Left lung (tissue), 10 donors: ENCODE data around the gene CCDC127. TPM values are rescaled to one million over a fixed set of nuclear protein-coding genes. Genes with fewer than 3 reads are reported as not detected.

Source experiments
- ATAC-seq: fragments of 200-7000 bp; cut with Tn5 transposase; one replicate; pipeline ENCODE4 v1.9.1; 2020; ENCODE audit warnings: moderate library complexity
- DNase-seq, 4 donors: peaks; one replicate each; pipeline ENCODE4 v3.0.0-alpha.2; 2013 to 2020
- H3K27ac ChIP-seq, 2 donors: fragments of 200-600 bp; sonication (generic) in 1 of 2; one replicate each; pipeline versions ENCODE4 v1.5.0 to v1.8.0; 2020 to 2021
- H3K27me3 ChIP-seq, 2 donors: fragments of 200-600 bp; sonication (generic) in 1 of 2; one replicate each; pipeline versions ENCODE4 v1.5.0 to v1.8.0; 2020 to 2021
- H3K36me3 ChIP-seq, 2 donors: fragments of 200-600 bp; sonication (generic) in 1 of 2; one replicate each; pipeline versions ENCODE4 v1.5.0 to v1.8.0; 2020 to 2021
- H3K4me1 ChIP-seq, 2 donors: fragments of 200-600 bp; one replicate each; pipeline ENCODE4 v1.8.0; 2021
- H3K4me3 ChIP-seq, 2 donors: fragments of 200-600 bp; sonication (generic) in 1 of 2; one replicate each; pipeline versions ENCODE4 v1.5.0 to v1.8.0; 2020 to 2021; ENCODE audit warnings: mild to moderate bottlenecking in 1 of 2
- H3K9me3 ChIP-seq, 2 donors: fragments of 200-600 bp; sonication (generic) in 1 of 2; one replicate each; pipeline versions ENCODE4 v1.5.0 to v1.8.0; 2020 to 2021
- CTCF ChIP-seq, 2 donors: fragments of 200-600 bp; sonication (generic) in 1 of 2; IDR thresholded peaks; one replicate each; pipeline versions ENCODE4 v1.5.0 to v1.8.0; 2021; ENCODE audit warnings: antibody characterized with exemption in 2 of 2
- intact Hi-C, 2 donors: fragments of 100-400 bp; cut with DNase I; formaldehyde crosslinking; loops; one replicate each; pipeline versions ENCODE4 v1.11.2 to v1.14.2; 2022
- polyA plus RNA-seq, 6 donors: library from polyadenylated mRNA; unstranded; fragments of 120-200 nt; gene quantifications; one replicate each; pipeline ENCODE4 v1.2.1, GENCODE V29; 2013; ENCODE audit not compliant: insufficient read length in 6 of 6
- total RNA-seq, 2 donors: library from RNA; stranded (reverse); fragmentation: NEBNext Ultra II Directional; extraction: Animal tissue kit (Norgen Biotek cat#: 25700); gene quantifications; one replicate each; pipeline ENCODE4 v1.2.1, GENCODE V29; 2021
- donor health status: DM: no; HTN: yes; CAD: no.
- donor health status: DM: no; HTN: no; CAD: no.

The CCDC127 gene
- total and polyA plus RNA-seq, 8 donors: 5.2 to 17.0 (median 13.3) TPM

- intact Hi-C loops: no loop called here
- H3K4me1 ChIP-seq: peaks cover 0 to 3% of the 10 kb centered on the region in 2 donors
- no peak for ATAC-seq
- H3K9me3 ChIP-seq: no peaks in the 10 kb centered on the region
- no peak for TF ChIP-seq CTCF (IDR thresholded peaks at IDR 0.05)
- H3K36me3 ChIP-seq: no peaks in the 10 kb centered on the region
- H3K27me3 ChIP-seq: peaks cover 0 to 10% of the 10 kb centered on the region in 2 donors
- no peak for DNase-seq
- no peak overlapping the region for H3K4me3 ChIP-seq
- H3K27ac ChIP-seq: no peak overlapping the region
Observed at GRCh38 chr5:163841-164240, 54.1 kb downstream of the CCDC127 start.

- intact Hi-C loops: no loop called here
- Histone ChIP-seq H3K36me3 (no peaks in the 10 kb centered on the region), H3K27me3 (peaks cover 0 to 13% of the 10 kb centered on the region in 2 donors), H3K9me3 (no peaks in the 10 kb centered on the region), H3K4me3 (no peak overlapping the region), H3K27ac (no peak overlapping the region), H3K4me1 (no peaks in the 10 kb centered on the region)
- ATAC-seq: no peak
- DNase-seq: no peak
- TF ChIP-seq CTCF (IDR thresholded peaks at IDR 0.05): no peak
Observed at GRCh38 chr5:163338-163620, 54.7 kb downstream of the CCDC127 start.

GRCh38 chr5:162565-163337 lies 55.2 kb downstream of the CCDC127 start:
- TF ChIP-seq CTCF (IDR thresholded peaks at IDR 0.05): no peak
- Histone ChIP-seq H3K27me3 (peaks cover 0 to 13% of the 10 kb centered on the region in 2 donors), H3K27ac (no peak overlapping the region), H3K36me3 (no peaks in the 10 kb centered on the region), H3K4me3 (no peak overlapping the region), H3K9me3 (no peaks in the 10 kb centered on the region), H3K4me1 (no peaks in the 10 kb centered on the region)
- DNase-seq: no peak
- no peak for ATAC-seq
- intact Hi-C loops: no loop called here

GRCh38 chr5:162190-162564 lies 55.8 kb downstream of the CCDC127 start:
- intact Hi-C loops: no loop called here
- TF ChIP-seq CTCF (IDR thresholded peaks at IDR 0.05): no peak

GRCh38 chr5:161803-162110 lies 56.2 kb downstream of the CCDC127 start:
- Histone ChIP-seq H3K27ac (no peak overlapping the region), H3K9me3 (no peaks in the 10 kb centered on the region), H3K36me3 (no peaks in the 10 kb centered on the region), H3K4me3 (no peak overlapping the region), H3K4me1 (no peaks in the 10 kb centered on the region), H3K27me3 (peaks cover 0 to 13% of the 10 kb centered on the region in 2 donors)
- no peak for DNase-seq
- ATAC-seq: no peak
- intact Hi-C loops: no loop called here
- no peak for TF ChIP-seq CTCF (IDR thresholded peaks at IDR 0.05)

More at GRCh38 chr5:162190-162564, 55.8 kb downstream of the CCDC127 start:
- ATAC-seq (no peak), DNase-seq (no peak)
- Histone ChIP-seq H3K27me3 (peaks cover 0 to 13% of the 10 kb centered on the region in 2 donors), H3K4me1 (no peaks in the 10 kb centered on the region), H3K27ac (no peak overlapping the region), H3K4me3 (no peak overlapping the region), H3K9me3 (no peaks in the 10 kb centered on the region), H3K36me3 (no peaks in the 10 kb centered on the region)
